HEK293T (cell line): ENCODE data around the gene CXCL6.

Experiments
- FOXA1 ChIP-seq: fragments of 450-650 bp; IDR thresholded peaks from 2 replicates; pipeline ENCODE4 v1.6.1; 2016; ENCODE audit warnings: mild to moderate bottlenecking
- FOXK2 ChIP-seq: fragments of 450-650 bp; IDR thresholded peaks from 2 replicates; pipeline ENCODE4 v1.6.1; 2016; ENCODE audit warnings: mild to moderate bottlenecking
- NFRKB ChIP-seq: fragments of 450-650 bp; IDR thresholded peaks from 2 replicates; pipeline ENCODE4 v1.6.1; 2016; ENCODE audit warnings: mild to moderate bottlenecking, moderate library complexity
- SP1 ChIP-seq: fragments of 450-650 bp; IDR thresholded peaks from 2 replicates; pipeline ENCODE4 v1.6.1; 2017

GRCh38 chr4:73842696-73843095, 6.2 kb downstream of the CXCL6 start:
- TF ChIP-seq SP1 = no peak
- TF ChIP-seq FOXK2 = no peak
- no peak for TF ChIP-seq NFRKB
- TF ChIP-seq FOXA1 = no peak
